Activated naive CD8-positive, alpha-beta T cell treated with anti-CD3 and anti-CD28 coated beads, Interleukin-2, amount 50 U/mL, for 16 hours (primary cell): ENCODE measurements around the gene HIRA.

ENCODE experiments used
- DNase-seq: peaks from one replicate; pipeline ENCODE4 v3.0.0-alpha.2; 2020; ENCODE audit warnings: low read depth, low spot score

The HIRA gene

GRCh38 chr22:19357270-19358105 lies 74.0 kb downstream of the HIRA start:
- DNase-seq: no peak

DNA sequence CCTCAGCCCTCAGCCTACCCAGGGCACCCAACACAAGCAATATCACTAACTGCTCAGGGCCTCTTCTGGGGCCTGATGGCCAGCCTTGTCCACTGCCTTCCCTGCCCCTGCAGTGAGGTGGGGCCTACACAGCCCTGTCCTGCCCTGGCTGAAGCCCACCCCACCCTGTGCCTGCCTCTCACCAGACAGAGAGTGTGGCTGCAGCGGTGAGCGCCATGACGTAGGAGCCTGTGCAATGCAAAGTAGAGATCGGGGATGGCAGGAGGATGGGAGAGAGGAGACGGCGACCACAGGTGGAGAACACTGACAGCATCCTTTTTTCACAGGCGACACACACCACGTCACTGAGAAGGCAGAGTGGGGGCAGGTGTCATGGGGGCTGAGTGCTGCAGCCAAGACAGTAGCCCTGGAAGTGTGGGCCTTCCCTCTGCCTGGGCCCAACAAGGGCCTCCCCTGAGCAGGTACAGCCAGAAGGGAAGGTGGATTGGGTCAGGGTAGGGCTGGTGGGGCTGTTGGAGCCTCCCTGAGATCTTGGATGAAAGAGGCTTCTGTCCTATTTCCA lies 74.7 kb downstream of the HIRA start:
- DNase-seq: no peak

DNA sequence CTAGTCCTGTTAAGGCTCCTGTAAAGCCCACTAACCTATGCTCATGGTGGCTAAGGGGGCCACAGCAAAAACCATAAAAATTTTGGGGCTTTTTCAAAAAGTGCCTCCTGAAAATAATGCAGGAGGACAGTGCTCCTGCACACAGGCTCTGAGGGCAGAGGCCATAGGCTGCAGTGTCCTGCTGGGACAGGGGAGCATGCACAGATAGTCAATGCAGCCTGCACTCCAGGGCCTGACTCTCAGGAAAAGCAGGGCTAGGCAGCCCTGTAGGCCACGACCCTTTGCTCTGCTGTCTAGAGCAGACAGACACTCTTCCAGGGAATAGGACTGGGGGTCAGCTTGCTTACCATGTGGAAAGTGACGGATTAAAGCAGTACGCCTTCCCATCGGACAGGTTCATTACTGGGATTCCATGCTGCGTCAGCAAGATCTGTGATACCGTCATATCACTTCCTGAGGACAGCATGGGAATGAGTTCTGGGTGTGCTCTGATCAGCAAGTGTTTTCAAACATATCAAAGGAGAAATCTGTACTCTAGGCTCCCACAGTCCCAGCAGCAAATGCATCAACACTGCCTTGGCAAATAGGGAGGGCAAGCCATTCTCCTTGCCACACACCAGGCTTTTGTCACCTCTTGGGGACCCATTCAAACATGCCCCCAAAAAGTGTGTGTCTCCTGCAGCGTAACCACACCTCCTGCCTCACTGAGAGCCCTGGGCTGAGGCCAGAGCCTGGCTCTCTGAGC lies 75.9 kb downstream of the HIRA start:
- no peak for DNase-seq

GRCh38 chr22:19354201-19354600 lies 77.3 kb downstream of the HIRA start:
- DNase-seq: no peak

DNA sequence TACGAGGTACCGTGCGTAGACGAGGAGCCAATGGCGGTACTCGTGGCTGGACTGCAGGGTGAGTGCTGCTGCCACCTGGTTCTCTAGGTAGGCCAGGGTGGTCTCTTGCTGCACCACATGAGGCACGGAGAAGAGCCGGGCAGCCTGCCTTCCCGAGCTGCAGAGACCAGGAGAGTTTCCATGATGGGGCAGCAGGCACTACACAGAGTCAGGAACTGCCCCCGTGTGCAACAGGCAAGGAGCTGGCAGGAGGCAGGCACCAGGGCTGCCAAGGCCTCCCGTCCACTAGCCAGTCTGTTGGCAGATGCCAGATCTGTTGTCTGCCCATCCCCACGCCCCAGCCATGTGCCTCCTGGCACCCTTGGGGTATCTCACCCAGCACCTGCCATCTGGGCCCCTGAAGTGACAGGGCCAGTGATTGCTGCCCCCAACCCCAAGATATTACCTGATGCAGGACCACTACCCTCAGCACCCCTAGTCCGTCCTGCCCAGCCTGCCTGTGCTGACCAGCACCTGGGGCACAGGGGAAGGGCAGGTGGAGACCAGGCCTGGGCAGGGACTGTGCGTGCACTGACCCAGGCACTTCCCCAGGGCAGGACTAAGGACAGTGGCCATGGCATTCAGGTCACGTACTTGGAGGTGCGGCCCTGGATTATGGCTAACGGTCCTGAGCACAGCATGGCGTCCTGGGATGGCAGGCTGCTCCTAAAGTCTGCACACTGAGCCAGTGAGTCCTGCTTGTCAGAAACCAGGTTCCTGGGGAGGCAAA lies 78.0 kb downstream of the HIRA start:
- DNase-seq: no peak

- no peak for DNase-seq
Measured at GRCh38 chr22:19352766-19353165, 78.8 kb downstream of the HIRA start.

GRCh38 chr22:19352217-19352616 lies 79.3 kb downstream of the HIRA start:
- DNase-seq: no peak

DNA sequence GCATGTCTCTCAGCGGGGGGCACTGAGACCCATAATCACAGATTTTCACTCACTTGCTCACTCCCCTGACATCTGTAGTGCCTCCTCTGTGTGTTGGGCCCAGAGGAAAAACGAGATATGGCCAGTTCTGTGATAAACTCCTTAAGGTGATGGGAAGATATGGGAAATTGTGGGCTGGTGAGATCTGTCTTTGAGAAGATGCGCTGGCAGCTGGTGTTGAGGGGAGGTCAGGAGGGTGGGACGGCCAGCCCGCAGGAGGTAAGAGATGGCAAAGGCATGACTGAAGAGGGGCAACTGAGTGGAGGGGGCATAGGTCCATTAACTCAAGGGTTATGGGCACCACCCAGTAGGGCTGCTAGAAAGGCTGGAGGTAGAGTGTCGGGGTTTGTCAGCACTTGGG lies 79.9 kb downstream of the HIRA start:
- DNase-seq: no peak

GRCh38 chr22:19350947-19351346 lies 80.6 kb downstream of the HIRA start:
- DNase-seq: no peak

DNA sequence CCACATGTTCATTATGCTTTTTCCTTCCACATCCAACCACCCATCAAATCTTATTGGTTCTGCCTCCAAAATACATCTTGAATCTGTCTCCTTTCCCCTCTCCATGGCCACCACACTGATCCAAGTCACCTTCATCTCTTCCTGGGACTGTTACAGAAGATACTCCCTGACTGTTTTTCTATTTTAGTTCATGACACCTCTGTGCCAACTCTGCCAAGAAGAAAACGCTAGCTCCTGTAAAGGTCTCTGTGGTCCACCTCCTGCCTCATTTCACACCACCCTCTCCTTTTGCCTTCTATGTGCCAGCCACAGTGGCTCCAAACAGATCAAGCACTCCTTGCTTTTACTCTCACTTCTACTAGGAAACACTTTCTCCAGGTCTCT lies 81.1 kb downstream of the HIRA start:
- no peak for DNase-seq

GRCh38 chr22:19349778-19350475 lies 81.6 kb downstream of the HIRA start:
- no peak for DNase-seq

GRCh38 chr22:19346677-19347265 lies 84.8 kb downstream of the HIRA start:
- no peak for DNase-seq

DNA sequence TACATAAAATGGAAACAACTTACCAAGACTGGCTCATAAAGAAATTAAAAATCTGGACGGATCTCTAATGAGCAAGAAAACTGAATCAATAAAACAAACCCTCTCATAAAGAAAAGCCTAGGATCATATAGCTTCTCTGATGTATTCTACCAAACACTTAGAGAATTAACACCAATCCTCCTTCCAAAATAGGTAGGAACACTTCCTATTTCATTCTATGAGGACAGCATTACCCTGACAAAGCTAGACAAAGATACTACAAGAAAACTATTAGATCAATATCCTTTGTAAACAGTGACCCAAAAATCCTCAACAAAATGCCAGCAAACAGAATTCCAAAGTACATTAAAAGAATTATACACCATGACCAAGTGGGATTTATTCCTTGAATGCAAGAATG lies 87.1 kb downstream of the HIRA start:
- DNase-seq: no peak

DNA sequence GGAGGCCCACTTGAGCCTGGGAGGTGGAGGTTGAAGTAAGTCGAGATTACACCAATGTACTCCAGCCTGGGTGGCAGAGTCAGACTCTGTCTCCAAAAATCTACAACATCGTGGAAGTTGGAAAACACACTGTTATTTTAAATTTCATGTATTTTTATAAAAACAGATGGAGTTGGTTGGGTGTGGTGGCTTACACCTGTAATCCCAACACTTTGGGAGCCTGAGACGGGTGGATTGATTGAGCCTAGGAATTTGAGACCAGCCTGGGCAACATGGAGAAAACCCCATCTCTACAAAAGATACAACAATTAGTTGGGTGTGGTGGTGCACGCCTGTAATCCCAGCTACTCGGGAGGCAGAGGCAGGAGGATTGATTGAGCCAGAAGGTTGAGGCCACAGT lies 88.1 kb downstream of the HIRA start:
- DNase-seq: no peak

DNA sequence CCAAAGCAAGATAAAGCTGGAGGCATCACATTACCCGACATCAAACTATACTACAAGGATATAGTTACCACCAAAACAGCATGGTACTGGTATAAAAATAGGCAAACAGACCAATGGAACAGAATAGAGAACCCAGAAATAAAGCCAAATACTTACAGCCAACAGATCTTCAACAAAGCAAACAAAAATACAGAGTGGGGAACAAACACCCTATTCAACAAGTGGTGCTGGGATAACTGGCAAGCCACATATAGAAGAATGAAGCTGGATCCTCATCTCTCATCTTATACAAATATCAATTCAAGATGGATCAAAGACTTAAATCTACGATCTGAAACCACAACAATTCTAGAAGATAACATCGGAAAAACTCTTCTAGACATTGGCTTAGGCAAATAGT lies 90.0 kb downstream of the HIRA start:
- no peak for DNase-seq

GRCh38 chr22:19337137-19337536 lies 94.4 kb downstream of the HIRA start:
- no peak for DNase-seq

GRCh38 chr22:19336133-19337075 lies 95.1 kb downstream of the HIRA start:
- DNase-seq: no peak

- no peak for DNase-seq
Measured at GRCh38 chr22:19331975-19332374, 99.6 kb downstream of the HIRA start.

GRCh38 chr22:19331474-19331873 lies 100.1 kb downstream of the HIRA start:
- DNase-seq: no peak

GRCh38 chr22:19330865-19331418 lies 100.6 kb downstream of the HIRA start:
- no peak for DNase-seq
